ENCODE measurements around the gene C6orf163. TPM values are rescaled to one million over a fixed set of nuclear protein-coding genes. Genes with fewer than 3 reads are reported as not detected.

The C6orf163 gene
- total and polyA plus RNA-seq, 2 of the 13 experiments (the other 11 are each of a cell fraction or from before 2014, with no cell fraction given): 0.62 to 1.8 TPM

DNA sequence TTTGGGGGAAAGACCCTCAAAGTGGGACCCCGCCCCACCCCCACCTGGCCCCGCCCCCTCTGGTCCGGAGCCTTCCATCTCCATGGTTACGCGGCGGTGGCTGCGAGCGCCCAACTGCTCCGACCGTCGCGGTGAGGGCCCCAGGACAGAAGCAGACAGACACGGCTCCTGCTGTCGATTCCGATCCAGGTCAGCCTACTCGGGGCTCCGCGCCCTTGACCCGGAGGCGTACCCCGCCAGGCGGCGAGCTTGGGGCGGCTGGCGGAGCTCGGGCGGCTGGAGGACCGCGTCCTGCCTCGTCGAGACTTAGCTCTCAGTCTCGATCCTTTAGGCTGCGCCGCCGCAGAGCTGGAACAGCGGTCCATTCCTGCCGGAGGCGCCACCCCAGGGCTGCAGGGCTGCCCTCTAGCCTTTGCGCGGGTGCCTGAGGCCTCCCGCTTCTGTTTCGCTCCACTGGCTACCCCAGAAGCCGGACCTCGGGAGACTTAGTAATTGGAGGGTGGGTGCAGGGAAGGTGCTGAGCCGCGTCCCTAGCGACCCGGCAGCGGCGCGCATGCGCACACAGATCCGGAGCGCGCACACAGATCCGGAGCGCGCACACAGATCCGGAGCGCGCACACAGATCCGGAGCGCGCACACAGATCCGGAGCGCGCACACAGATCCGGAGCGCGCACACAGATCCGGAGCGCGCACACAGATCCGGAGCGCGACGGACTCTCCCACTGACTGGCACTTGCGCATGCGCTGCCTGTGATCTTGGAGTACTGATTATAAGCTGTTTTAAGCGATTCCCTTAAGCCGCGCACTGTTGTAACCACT is 63.5 kb downstream of the C6orf163 start, which contains the start of gene CFAP206 (continued):
- TF ChIP-seq, protein P1, sequence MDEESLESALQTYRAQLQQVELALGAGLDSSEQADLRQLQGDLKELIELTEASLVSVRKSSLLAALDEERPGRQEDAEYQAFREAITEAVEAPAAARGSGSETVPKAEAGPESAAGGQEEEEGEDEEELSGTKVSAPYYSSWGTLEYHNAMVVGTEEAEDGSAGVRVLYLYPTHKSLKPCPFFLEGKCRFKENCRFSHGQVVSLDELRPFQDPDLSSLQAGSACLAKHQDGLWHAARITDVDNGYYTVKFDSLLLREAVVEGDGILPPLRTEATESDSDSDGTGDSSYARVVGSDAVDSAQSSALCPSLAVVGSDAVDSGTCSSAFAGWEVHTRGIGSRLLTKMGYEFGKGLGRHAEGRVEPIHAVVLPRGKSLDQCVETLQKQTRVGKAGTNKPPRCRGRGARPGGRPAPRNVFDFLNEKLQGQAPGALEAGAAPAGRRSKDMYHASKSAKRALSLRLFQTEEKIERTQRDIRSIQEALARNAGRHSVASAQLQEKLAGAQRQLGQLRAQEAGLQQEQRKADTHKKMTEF (CRISPR knock-in tag; IDR thresholded peaks at IDR 0.05): peak; percentile 36; the same call in 1 of the 2 replicates
- no peak for TF ChIP-seq ZNF790 (CRISPR knock-in tag; IDR thresholded peaks at IDR 0.05; ENCODE audit: borderline replicate concordance)
- TF ChIP-seq CCDC6 (CRISPR knock-in tag; IDR thresholded peaks at IDR 0.05): no peak
- TF ChIP-seq, protein P2, sequence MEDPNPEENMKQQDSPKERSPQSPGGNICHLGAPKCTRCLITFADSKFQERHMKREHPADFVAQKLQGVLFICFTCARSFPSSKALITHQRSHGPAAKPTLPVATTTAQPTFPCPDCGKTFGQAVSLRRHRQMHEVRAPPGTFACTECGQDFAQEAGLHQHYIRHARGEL (CRISPR knock-in tag; IDR thresholded peaks at IDR 0.05): peak; percentile 51; the same call in 1 of the 2 replicates
- TF ChIP-seq RARA (CRISPR knock-in tag; IDR thresholded peaks at IDR 0.05): no peak
- peak; percentile 50; the same call in 1 of the 2 replicates for TF ChIP-seq ZNF574 (CRISPR knock-in tag; IDR thresholded peaks at IDR 0.05)
- TF ChIP-seq PTBP1 (IDR thresholded peaks at IDR 0.05; ENCODE audit: low read depth, low read length, poor library complexity, severe bottlenecking): no peak
- TF ChIP-seq, protein P3, sequence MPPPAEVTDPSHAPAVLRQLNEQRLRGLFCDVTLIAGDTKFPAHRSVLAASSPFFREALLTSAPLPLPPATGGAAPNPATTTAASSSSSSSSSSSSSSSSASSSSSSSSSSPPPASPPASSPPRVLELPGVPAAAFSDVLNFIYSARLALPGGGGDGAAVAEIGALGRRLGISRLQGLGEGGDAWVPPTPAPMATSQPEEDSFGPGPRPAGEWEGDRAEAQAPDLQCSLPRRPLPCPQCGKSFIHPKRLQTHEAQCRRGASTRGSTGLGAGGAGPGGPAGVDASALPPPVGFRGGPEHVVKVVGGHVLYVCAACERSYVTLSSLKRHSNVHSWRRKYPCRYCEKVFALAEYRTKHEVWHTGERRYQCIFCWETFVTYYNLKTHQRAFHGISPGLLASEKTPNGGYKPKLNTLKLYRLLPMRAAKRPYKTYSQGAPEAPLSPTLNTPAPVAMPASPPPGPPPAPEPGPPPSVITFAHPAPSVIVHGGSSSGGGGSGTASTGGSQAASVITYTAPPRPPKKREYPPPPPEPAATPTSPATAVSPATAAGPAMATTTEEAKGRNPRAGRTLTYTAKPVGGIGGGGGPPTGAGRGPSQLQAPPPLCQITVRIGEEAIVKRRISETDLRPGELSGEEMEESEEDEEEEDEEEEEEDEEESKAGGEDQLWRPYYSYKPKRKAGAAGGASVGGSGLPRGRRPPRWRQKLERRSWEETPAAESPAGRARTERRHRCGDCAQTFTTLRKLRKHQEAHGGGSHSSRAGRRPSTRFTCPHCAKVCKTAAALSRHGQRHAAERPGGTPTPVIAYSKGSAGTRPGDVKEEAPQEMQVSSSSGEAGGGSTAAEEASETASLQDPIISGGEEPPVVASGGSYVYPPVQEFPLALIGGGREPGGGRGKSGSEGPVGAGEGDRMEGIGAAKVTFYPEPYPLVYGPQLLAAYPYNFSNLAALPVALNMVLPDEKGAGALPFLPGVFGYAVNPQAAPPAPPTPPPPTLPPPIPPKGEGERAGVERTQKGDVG (CRISPR knock-in tag; IDR thresholded peaks at IDR 0.05; ENCODE audit: borderline replicate concordance): 0 out of 2 replicates have a peak, but pooled peaks have one; percentile 66
- 0 out of 2 replicates have a peak, but pooled peaks have one; percentile 22 for TF ChIP-seq ZNF709 (CRISPR knock-in tag; IDR thresholded peaks at IDR 0.05)
- peak; percentile 64; the same call in 1 of the 2 replicates for TF ChIP-seq RXRA (CRISPR knock-in tag; IDR thresholded peaks at IDR 0.05)
- no peak for TF ChIP-seq KLF15 (CRISPR knock-in tag; IDR thresholded peaks at IDR 0.05; ENCODE audit: borderline replicate concordance)
- 0 out of 2 replicates have a peak, but pooled peaks have one; percentile 13 for TF ChIP-seq MAX (IDR thresholded peaks at IDR 0.05)
- no peak for TF ChIP-seq GZF1 (CRISPR knock-in tag; IDR thresholded peaks at IDR 0.05)
- TF ChIP-seq MIER3 (CRISPR knock-in tag; IDR thresholded peaks at IDR 0.05; ENCODE audit: borderline replicate concordance): no peak
- no peak for TF ChIP-seq RNF2 (conservative IDR thresholded peaks at IDR 0.05; ENCODE audit: low read depth)
